Naive thymus-derived CD4-positive, alpha-beta T cell (primary cell): ENCODE measurements around the gene INSL4. TPM values are rescaled to one million over a fixed set of nuclear protein-coding genes. Genes with fewer than 3 reads are reported as not detected.

Experiments
- ATAC-seq: fragments of 150-1000 bp; cut with Tn5 transposase; 2 replicates; pipeline ENCODE4 v1.10.0; 2021; ENCODE audit warnings: mild to moderate bottlenecking, moderate library complexity
- CTCF ChIA-PET: fragments of 350-600 bp; sonication (Branson Sonifier 250); formaldehyde crosslinking; loops from one replicate; lab custom pipeline; 2021; ENCODE audit warnings: antibody characterized with exemption; lab: Charles Lee
- POLR2A ChIA-PET: fragments of 350-600 bp; sonication (Branson Sonifier 250); formaldehyde crosslinking; loops from one replicate; lab custom pipeline; 2021; ENCODE audit warnings: antibody characterized with exemption, inconsistent platforms; lab: Charles Lee
- DNase-seq, 9 donors: peaks; one replicate each; pipeline versions ENCODE4 v3.0.0 to v3.0.0-alpha.2; 2020 to 2022; ENCODE audit warnings: mixed read lengths in 1 of 9
- H3K27ac ChIP-seq: one replicate; pipeline ENCODE4 v1.7.0; 2013; ENCODE audit warnings: mild to moderate bottlenecking, low read depth, low read length, moderate library complexity
- H3K27me3 ChIP-seq, 2 donors: one replicate each; pipeline ENCODE4 v1.7.0; 2013; ENCODE audit warnings: low read length in 2 of 2, mild to moderate bottlenecking in 2 of 2, moderate library complexity in 2 of 2; ENCODE audit not compliant: control insufficient read depth in 2 of 2, insufficient read depth in 2 of 2
- H3K36me3 ChIP-seq, 3 experiments: 1 replicate in 2 of 3; 2 replicates in 1 of 3; pipeline ENCODE4 v1.7.0; 2013; ENCODE audit warnings: low read length in 3 of 3, mild to moderate bottlenecking in 3 of 3, moderate library complexity in 1 of 3; ENCODE audit not compliant: insufficient read depth in 3 of 3, control insufficient read depth in 2 of 3
- H3K4me1 ChIP-seq, 2 donors: one replicate each; pipeline ENCODE4 v1.7.0; 2013; ENCODE audit warnings: low read length in 2 of 2, mild to moderate bottlenecking in 2 of 2, moderate library complexity in 1 of 2; ENCODE audit not compliant: control insufficient read depth in 2 of 2, insufficient read depth in 2 of 2
- H3K4me3 ChIP-seq: 2 replicates; pipeline ENCODE4 v1.7.0; 2013; ENCODE audit warnings: mild to moderate bottlenecking, low read length
- H3K9me3 ChIP-seq, 3 experiments: 1 replicate in 2 of 3; 2 replicates in 1 of 3; pipeline ENCODE4 v1.7.0; 2013; ENCODE audit warnings: low read length in 3 of 3; ENCODE audit not compliant: control insufficient read depth in 2 of 3
- H3K27ac Mint-ChIP-seq, 9 donors: one replicate each; pipeline ENCODE4 v1.8.0; 2020 to 2022; ENCODE audit warnings: mixed read lengths in 9 of 9, mild to moderate bottlenecking in 8 of 9, moderate library complexity in 5 of 9, inconsistent platforms in 2 of 9
- H3K27me3 Mint-ChIP-seq, 5 donors: one replicate each; pipeline ENCODE4 v1.8.0; 2021 to 2022; ENCODE audit warnings: mixed read lengths in 5 of 5, mild to moderate bottlenecking in 1 of 5
- H3K36me3 Mint-ChIP-seq, 5 donors: one replicate each; pipeline ENCODE4 v1.8.0; 2020 to 2022; ENCODE audit warnings: mixed read lengths in 5 of 5, mild to moderate bottlenecking in 3 of 5, inconsistent platforms in 1 of 5
- H3K4me1 Mint-ChIP-seq, 7 donors: one replicate each; pipeline ENCODE4 v1.8.0; 2020 to 2022; ENCODE audit warnings: mixed read lengths in 7 of 7, mild to moderate bottlenecking in 3 of 7, inconsistent platforms in 1 of 7
- H3K4me3 Mint-ChIP-seq, 10 donors: one replicate each; pipeline ENCODE4 v1.8.0; 2020 to 2022; ENCODE audit warnings: mild to moderate bottlenecking in 10 of 10, mixed read lengths in 10 of 10, moderate library complexity in 6 of 10, inconsistent platforms in 2 of 10
- H3K9me3 Mint-ChIP-seq, 11 donors: one replicate each; pipeline ENCODE4 v1.8.0; 2020 to 2022; ENCODE audit warnings: mixed read lengths in 11 of 11, mild to moderate bottlenecking in 4 of 11, inconsistent platforms in 1 of 11, moderate library complexity in 1 of 11
- intact Hi-C, 2 donors: fragments of 100-400 bp; cut with micrococcal nuclease; formaldehyde crosslinking; loops; one replicate each; pipeline ENCODE4 v1.15.1; 2023
- polyA plus RNA-seq, 2 donors: library from polyadenylated mRNA; unstranded; fragments of 300-500 nt; fragmentation: Illumina TruSeq; gene quantifications; one replicate each; pipeline ENCODE4 v1.2.3, GENCODE V29; 2021
- total RNA-seq, 6 experiments: library from RNA in 5 of 6; stranded (reverse) in 5 of 6; gene quantifications; 1 replicate in 5 of 6; 2 replicates in 1 of 6; pipeline ENCODE4 v1.2.3 and lab custom pipeline; 2021 to 2026

Gene INSL4
- not detected for total RNA-seq
- polyA plus RNA-seq: not detected
- not detected for total RNA-seq (lab: John Stamatoyannopoulos, UW)

GRCh38 chr9:5231212-5231611 lies at the start of gene INSL4:
Gene INSL4, plus strand, starts transcription at chr9:5231419. Its CDS starts 105 bp downstream, at chr9:5231524.
- CTCF ChIA-PET: no interaction called here

GRCh38 chr9:5184776-5185175 lies 46.4 kb upstream of the INSL4 start:
- no peak overlapping the region for H3K4me3 ChIP-seq
- intact Hi-C loops: loop anchor here in 1 of 2 donors (5.0 kb wide), 1 partner anchor 78 kb away; no protein-coding TSS in a partner anchor
- H3K9me3 Mint-ChIP-seq: peaks cover 0 to 10% (median 0%) of the 10 kb centered on the region in 11 donors
- no peaks in the 10 kb centered on the region for H3K9me3 ChIP-seq
- H3K36me3 ChIP-seq: no peaks in the 10 kb centered on the region
- no peak overlapping the region for H3K4me3 Mint-ChIP-seq
- H3K4me1 Mint-ChIP-seq: peaks cover 4 to 18% (median 11%) of the 10 kb centered on the region in 7 donors
- H3K27me3 ChIP-seq: no peaks in the 10 kb centered on the region
- DNase-seq (no peak), ATAC-seq (no peak)
- no peak overlapping the region for H3K27ac ChIP-seq
- POLR2A ChIA-PET: no interaction called here
- H3K27ac Mint-ChIP-seq: no peak overlapping the region
- H3K27me3 Mint-ChIP-seq: no peaks in the 10 kb centered on the region
- CTCF ChIA-PET: interaction anchor here (0.6 to 4.3 kb wide), 6 partner anchors 10 to 416 kb away, joined by 3 to 52 read pairs (median 14); no protein-coding TSS in a partner anchor
- H3K36me3 Mint-ChIP-seq: peaks cover 0 to under 1% (median 0%) of the 10 kb centered on the region in 5 donors
- no peaks in the 10 kb centered on the region for H3K4me1 ChIP-seq

More at GRCh38 chr9:5231212-5231611, at the start of gene INSL4:
- no peaks in the 10 kb centered on the region for H3K4me1 ChIP-seq
- DNase-seq: no peak
- no peaks in the 10 kb centered on the region for H3K27me3 ChIP-seq
- no peaks in the 10 kb centered on the region for H3K9me3 ChIP-seq
- Mint-ChIP-seq H3K36me3 (no peaks in the 10 kb centered on the region), H3K4me3 (no peak within 1 kb of the TSS), H3K27me3 (peaks cover 0 to 38% (median 7%) of the 10 kb centered on the region in 5 donors), H3K27ac (no peak within 1 kb of the TSS), H3K9me3 (peaks cover 0 to 2% (median 0%) of the 10 kb centered on the region in 11 donors), H3K4me1 (no peaks in the 10 kb centered on the region)
- intact Hi-C loops: no loop called here
- no peak for ATAC-seq
- no peaks in the 10 kb centered on the region for H3K36me3 ChIP-seq
- H3K27ac ChIP-seq: no peak within 1 kb of the TSS
- H3K4me3 ChIP-seq: no peak within 1 kb of the TSS
- POLR2A ChIA-PET: no interaction called here

- CTCF ChIA-PET: interaction anchor here (0.6 to 4.3 kb wide), 10 partner anchors 10 to 415 kb away, joined by 3 to 52 read pairs (median 9); partner anchors contain the start of gene CD274
- POLR2A ChIA-PET: no interaction called here
- no peak for DNase-seq
- H3K4me3 Mint-ChIP-seq: peak within 1 kb of the TSS in 1 of 10 donors; percentile 13
- H3K9me3 Mint-ChIP-seq: peaks cover 0 to 5% (median 0%) of the 10 kb centered on the region in 11 donors
- Histone ChIP-seq H3K27ac (no peak within 1 kb of the TSS), H3K27me3 (no peaks in the 10 kb centered on the region), H3K9me3 (no peaks in the 10 kb centered on the region), H3K36me3 (no peaks in the 10 kb centered on the region), H3K4me3 (no peak within 1 kb of the TSS), H3K4me1 (no peaks in the 10 kb centered on the region)
- peaks cover 0 to under 1% (median 0%) of the 10 kb centered on the region in 5 donors for H3K27me3 Mint-ChIP-seq
- no peaks in the 10 kb centered on the region for H3K36me3 Mint-ChIP-seq
- no peak for ATAC-seq
- intact Hi-C loops: loop anchor here in 1 of 2 donors (5.0 kb wide), 1 partner anchor 77 kb away; no protein-coding TSS in a partner anchor
- H3K4me1 Mint-ChIP-seq: peaks cover 4 to 16% (median 11%) of the 10 kb centered on the region in 7 donors
- peak within 1 kb of the TSS in 1 of 9 donors; percentile 20 for H3K27ac Mint-ChIP-seq
These were observed 45.9 kb upstream of the INSL4 start, which contains the start of gene INSL6 for GRCh38 chr9:5185220-5185840. Gene INSL6, minus strand, starts transcription at chr9:5185639. Its CDS starts 37 bp downstream, at chr9:5185602.

GRCh38 chr9:5186416-5187169 lies 44.6 kb upstream of the INSL4 start:
- H3K27ac ChIP-seq: no peak overlapping the region
- H3K9me3 Mint-ChIP-seq: no peaks in the 10 kb centered on the region
- intact Hi-C loops: loop anchor here (1.0 to 5.0 kb wide), 9 partner anchors 76 to 424 kb away; no protein-coding TSS in a partner anchor
- no peaks in the 10 kb centered on the region for H3K4me1 ChIP-seq
- H3K36me3 Mint-ChIP-seq: no peaks in the 10 kb centered on the region
- H3K9me3 ChIP-seq: no peaks in the 10 kb centered on the region
- H3K27me3 ChIP-seq: no peaks in the 10 kb centered on the region
- no peaks in the 10 kb centered on the region for H3K36me3 ChIP-seq
- H3K4me1 Mint-ChIP-seq: peaks cover 5 to 15% (median 10%) of the 10 kb centered on the region in 7 donors
- H3K27me3 Mint-ChIP-seq: peaks cover 0 to 5% (median 0%) of the 10 kb centered on the region in 5 donors
- ATAC-seq (peak; percentile 92), DNase-seq (peak in 7 of 9 donors; percentile 51 to 74 (median 63))
- ChIA-PET POLR2A (interaction anchor here (0.8 to 1.2 kb wide), 3 partner anchors 240 to 414 kb away, joined by 3 to 8 read pairs (median 3); no protein-coding TSS in a partner anchor), CTCF (interaction anchor here (0.6 to 4.3 kb wide), 22 partner anchors 8 to 790 kb away, joined by 3 to 52 read pairs (median 5); partner anchors contain the start of genes CD274 and PLGRKT)
- peak overlapping the region in 1 of 10 donors; percentile 13 for H3K4me3 Mint-ChIP-seq
- no peak overlapping the region for H3K27ac Mint-ChIP-seq
- H3K4me3 ChIP-seq: no peak overlapping the region

GRCh38 chr9:5188060-5188984 lies 42.9 kb upstream of the INSL4 start:
- POLR2A ChIA-PET: no interaction called here
- DNase-seq (no peak), ATAC-seq (no peak)
- no peak overlapping the region for H3K4me3 Mint-ChIP-seq
- peaks cover 5 to 15% (median 10%) of the 10 kb centered on the region in 7 donors for H3K4me1 Mint-ChIP-seq
- H3K9me3 Mint-ChIP-seq: no peaks in the 10 kb centered on the region
- Histone ChIP-seq H3K4me3 (no peak overlapping the region), H3K27me3 (no peaks in the 10 kb centered on the region), H3K27ac (no peak overlapping the region), H3K4me1 (no peaks in the 10 kb centered on the region), H3K36me3 (no peaks in the 10 kb centered on the region), H3K9me3 (no peaks in the 10 kb centered on the region)
- peak overlapping the region in 1 of 9 donors; percentile 52 for H3K27ac Mint-ChIP-seq
- CTCF ChIA-PET: interaction anchor here (0.9 to 4.3 kb wide), 6 partner anchors 235 to 402 kb away, joined by 3 to 21 read pairs (median 5); no protein-coding TSS in a partner anchor
- intact Hi-C loops: loop anchor here in 1 of 2 donors (5.0 kb wide), 1 partner anchor 74 kb away; no protein-coding TSS in a partner anchor
- H3K27me3 Mint-ChIP-seq: peaks cover 0 to 9% (median 0%) of the 10 kb centered on the region in 5 donors
- no peaks in the 10 kb centered on the region for H3K36me3 Mint-ChIP-seq
